ENCODE data around the gene BZW2.

BZW2 gene

DNA sequence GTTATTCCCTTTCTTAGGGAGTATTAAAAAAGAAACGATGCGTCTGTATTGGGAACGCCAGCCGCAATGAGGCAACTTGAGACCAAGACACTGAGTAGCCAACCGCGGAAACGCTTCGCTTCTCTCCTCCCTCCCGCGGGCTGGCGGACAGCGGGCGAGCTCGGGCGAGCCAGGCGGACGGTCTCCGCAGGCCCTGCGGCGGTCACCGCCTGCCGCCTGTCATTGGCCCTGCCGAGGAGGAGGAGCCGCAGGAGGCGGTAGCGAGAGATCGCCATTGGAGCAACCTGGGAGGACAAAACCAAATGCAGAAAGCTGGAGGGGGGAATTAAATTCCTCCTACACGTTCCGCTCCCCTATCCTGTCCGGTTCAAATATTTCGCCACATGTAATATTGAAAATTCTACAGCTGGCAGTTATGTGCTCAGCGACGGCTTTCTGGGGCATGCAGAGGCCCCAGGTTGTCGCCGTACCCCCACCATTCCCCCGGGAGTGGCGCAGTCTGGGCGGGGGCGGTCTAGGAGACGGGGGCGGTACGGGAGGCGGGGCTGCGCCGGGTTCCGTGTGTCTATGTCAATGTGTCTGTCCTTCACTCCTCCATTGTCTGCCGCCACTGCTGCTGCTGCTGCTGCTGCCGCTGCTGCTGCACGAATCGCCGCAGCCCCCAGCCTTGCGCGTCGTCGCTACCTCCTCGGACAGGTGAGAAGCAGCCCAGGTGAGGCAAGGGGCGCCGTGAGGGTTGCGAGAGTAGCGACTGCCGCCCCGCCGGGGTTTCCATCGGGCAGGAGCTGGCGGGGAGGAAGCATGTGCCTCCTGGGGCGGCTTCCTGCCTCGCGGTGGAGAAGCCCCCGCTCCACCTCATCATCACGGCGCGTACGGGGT lies at the start of gene BZW2, which contains the start of gene ANKMY2:
BZW2 (plus strand) TSS at position 589 of the 879 bp plus-strand sequence. CDS start 19,263 bp downstream, outside the sequence.
ANKMY2 (minus strand) TSS at position 162 of the 879 bp plus-strand sequence. CDS start 181 bp downstream, outside the sequence.
- DNase-seq = peak; percentile 92

DNA sequence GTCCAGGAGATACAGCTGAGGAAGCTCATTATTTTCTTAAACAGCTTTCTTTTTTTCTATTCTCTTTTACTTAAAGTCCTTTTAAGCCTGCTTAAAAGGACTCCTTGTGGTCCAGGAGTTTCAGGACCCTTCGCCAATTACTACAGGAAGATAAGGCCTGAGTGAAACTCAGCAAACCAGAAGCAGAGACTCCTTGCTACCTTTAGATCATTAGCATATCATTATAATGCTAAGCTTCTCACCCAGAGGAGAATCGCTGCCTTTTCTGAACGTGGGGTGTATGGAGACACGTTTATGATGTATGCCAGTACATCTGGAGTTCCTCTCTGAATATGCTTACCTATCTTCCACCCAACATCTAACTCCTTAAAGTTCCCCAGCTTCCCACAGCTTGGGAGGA lies 48.0 kb upstream of the BZW2 start:
- DNase-seq = no peak

DNA sequence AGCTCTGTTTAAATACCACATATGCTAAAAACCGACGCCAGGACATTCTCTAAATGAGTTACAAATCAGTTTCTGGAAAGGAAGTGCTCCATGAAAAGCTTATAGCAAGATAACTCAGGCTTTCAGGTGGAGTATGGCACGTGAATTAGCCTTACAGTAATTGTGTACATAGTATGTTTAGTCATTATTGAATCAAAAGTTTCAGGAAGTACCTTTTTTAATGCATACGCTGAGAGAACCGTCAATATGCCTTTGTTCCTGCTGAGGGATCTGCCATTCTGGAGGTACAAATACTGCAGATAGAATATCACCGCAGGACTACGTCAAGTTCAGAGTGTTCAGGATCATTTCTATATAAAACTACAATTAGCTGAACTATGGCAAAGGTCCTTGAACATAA lies 46.1 kb upstream of the BZW2 start:
- DNase-seq = no peak

DNA sequence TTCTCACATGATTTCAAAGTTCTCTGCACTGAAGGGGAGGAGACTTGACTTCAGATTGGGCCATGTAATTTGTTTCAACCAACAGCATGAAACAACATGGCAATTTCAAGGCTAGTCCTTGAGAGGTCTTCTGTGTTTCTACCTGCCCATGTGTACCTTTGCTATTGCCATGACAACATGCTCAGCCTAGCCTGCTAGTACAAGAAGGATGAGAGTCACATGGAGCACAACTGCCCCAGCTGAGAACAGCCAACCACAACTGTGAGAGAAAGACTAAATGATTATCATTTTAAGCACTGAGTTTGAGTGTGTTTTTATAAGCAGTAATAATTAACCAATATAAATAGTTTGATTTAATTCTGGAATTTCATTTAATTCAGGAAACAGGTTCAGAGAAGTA lies 42.3 kb upstream of the BZW2 start:
- no peak for DNase-seq

DNA sequence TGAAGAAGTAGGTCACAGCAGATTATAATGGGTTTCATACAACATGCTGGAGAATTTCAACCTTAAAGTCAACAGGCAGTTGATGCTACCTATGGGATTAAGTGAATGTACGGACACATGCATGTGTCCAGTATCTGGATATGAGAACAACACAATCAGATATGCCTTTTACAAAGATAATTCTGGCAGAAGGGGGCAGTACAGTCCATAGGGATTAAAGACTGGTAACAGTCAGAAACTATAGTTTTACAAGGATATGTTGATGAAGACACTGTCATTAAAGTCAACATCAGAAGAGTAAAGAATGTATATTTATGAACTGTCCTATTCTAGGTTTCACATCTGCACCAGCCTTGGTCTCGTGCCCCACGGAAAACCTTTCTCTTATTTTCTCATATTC lies 41.9 kb upstream of the BZW2 start:
- DNase-seq = no peak

DNA sequence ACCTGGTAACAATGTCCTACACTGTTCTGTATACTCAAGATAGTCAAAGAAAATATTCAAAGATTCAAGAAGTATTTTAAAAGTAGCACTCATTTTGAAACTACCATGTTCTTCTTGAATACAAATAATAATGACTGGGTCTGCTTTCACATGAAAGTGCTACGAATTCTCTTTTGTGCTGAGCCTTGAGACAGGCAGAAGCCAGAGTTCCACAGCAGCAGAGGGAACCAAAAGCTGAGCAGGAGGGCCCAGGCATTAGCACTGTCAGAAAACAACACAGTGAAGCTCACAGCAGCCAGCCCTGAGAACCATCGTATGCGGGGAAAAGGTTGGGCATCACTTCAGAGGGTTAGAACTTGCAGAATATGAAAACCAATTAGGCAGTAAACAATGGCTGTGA lies 39.3 kb upstream of the BZW2 start:
- no peak for DNase-seq

DNA sequence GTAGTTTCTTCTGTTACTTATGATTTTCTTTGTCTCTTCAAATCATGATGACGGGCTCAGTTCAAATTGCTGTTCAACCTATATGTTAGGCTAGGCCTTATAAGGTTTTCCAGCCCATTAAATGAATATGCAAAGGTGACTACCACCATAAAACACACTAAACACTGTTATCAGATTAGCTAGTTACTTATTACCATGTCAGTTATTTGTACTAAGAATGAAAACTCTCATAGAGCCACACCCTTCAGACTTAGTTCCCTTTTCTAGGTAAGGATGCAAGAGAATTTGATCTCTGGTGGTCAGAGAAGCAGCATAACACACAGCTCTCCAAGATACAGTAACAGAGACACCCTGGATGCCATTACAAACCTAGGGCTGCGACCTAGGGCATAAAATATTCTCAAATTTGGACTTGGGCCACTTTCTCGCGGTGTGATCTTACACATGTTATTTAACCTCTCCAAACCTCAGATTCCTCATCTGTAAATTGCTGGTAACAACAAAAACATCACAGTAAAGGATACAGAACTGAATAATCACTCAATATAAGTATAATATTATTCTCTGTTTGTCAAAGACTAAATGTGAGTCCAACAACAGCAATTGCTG lies 36.0 kb upstream of the BZW2 start:
- DNase-seq = no peak

DNA sequence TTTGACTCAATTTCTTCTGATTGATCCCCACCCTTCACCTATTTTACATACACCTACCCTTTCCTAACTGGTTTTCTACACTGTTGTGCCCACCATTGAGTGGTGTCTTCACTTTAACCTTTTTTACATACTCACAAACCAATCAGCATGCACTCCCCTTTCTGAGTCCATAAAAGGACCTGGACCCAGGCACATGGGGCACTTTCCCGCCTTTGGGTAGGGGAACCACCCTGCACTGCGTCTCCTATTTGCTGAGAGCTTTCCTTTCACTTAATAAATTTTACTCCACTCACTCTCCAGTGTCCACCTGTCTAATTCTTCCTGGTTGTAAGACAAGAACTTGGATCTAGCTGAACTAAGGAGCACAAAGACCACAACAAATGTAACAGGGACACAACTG lies 34.3 kb upstream of the BZW2 start:
- no peak for DNase-seq

DNA sequence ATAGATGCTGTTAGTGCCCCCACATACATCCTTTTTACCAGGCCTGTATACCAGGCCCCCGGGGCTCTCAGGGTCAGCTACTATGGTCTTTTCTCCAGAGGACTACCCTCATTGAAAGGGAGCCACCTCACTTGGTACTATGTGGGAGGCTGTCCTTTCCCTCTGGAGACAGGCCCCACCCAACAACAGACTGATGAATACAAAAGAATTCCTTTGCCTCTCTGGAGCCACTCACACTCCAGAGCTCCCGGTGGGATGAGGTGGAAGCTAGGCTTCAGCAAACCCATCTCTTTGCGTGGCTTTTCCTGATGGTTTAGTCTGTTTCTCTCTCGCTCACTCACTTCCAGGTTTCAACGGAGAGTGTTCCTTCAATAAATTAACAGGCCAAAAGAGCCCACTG lies 30.8 kb upstream of the BZW2 start:
- DNase-seq = no peak

DNA sequence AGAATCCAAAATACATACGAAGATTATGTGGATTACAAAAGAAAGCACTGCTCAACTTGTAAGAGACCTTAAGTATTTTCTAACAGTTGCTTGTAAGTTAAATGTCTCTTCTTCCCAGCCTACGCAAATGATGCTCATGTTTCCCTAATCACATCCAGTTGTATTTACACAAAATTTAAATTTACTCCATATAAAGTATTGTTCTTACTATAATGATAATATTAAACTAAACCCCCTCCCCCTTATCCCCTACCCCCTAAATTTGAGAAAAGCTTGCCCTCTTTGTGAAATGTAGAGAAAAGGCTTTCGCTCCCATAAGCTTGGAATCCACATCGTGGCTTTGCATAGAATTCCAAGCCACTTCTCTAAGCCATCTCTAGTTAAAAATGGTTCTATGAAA lies 29.9 kb upstream of the BZW2 start:
- DNase-seq = no peak

DNA sequence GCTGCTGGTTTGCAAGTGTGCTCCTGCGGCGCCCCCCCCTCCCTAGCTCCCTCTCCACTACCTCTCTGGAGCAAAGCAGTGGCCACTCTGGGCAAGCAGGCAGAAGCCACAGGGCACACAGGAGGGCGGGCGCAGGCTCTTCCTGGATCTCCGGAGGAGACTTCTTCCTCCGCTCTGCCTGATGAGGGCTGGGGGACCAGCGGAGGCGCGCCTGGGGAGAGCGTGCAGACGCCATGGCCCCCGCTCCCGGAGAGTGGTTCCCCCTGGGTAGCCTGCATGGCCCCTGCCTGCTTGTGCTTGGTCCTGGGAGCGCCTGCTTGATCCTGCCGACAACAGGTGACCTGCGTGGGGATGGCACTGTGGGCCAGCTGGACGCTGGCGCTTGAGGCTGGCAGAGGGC lies 29.4 kb upstream of the BZW2 start:
- DNase-seq = no peak

DNA sequence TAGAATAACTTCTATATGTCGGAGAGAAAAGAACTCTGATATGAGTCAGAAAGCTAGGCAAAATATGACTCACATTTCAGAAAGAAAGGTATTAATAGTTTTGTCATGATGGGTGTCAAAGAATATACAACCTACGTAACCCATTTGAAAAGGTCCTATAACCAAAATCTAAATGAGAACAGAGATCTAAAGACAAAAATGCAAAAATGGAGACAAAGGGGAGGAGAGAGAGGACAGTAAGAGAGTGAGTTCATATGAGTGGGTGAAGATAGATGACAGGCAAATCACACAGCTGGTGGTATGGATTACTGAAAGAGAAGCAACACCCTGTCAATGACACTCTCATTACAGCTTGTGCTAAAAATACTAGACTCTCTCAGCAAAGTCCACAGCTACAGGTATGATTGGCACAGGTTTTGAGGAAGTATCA lies 26.0 kb upstream of the BZW2 start:
- peak; percentile 19 for DNase-seq

DNA sequence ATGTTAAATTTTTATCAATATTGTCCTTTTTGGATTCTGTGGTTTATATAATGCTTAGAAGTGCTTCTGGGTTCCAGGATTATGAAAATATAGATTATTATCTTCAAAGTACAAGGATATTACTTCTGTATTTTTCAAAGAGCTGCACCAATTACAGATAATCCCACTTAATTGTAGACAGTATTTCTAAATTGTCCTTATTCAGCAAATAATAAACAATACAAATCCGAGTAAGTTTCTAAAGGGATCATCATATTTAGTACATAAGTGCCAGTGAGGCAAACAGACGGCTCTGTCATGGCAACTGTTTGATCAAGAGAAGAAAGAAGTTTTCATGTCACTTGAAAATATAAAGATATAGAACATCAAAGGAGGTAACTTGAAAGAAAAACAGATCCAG lies 19.6 kb upstream of the BZW2 start:
- DNase-seq = no peak

DNA sequence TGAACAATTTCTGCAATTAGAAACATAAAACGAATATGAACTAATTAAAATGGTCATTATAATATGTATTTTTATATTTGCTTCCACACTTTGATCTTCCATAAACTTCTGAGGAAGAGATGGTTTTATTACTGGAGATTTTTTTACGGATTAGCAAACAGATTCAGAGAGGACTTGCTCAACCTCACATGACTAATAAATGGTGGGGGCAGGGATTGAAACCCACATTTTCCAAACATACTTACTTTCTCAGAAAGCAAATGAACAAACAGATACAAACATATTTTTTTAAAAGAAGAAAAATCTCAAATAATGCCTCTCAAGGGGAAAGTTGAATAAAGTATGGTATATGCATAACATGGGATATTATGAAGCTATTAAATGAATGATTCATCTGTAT lies 18.7 kb upstream of the BZW2 start:
- DNase-seq = no peak

DNA sequence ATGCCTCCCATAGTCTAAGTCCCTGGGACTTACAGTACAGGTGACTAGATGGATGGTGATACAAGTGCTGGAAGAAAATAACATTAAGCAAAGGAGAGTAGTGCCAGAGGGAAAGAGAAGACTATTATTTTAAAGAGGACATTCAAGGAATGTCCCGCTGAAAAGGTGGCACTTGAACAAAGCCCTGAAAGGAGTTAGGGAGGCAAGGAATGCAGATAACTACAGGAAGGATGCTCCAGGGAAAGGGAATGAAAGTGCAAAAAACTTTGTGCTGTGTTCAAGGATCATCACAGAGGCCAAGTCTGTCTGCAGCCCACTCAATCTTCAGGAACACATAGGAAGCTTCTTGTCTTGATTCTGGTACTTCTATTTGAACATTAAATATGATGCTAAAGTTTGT lies 15.3 kb upstream of the BZW2 start:
- DNase-seq = no peak

DNA sequence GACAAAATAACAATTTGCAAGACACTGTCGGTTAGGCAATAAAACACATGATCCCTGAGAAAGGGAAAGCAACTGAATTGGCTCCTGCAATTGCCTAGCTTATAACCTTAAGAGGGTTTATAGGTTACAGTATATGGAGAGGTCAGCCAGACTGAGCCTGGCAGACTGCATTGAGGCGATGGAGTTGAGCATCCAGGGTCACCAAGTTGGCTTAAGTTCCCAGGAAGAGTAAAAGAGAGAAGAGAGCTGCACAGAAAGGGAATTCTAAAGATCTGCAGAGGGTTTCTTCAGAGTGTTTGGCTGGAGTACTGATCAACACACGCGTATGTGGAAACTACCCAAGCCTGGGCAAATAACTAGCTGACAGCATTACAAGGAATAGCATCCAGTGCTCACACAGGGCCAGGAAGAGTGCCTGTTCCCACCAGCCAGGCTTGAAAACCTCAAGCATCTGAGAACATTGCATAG lies 11.7 kb upstream of the BZW2 start:
- no peak for DNase-seq

DNA sequence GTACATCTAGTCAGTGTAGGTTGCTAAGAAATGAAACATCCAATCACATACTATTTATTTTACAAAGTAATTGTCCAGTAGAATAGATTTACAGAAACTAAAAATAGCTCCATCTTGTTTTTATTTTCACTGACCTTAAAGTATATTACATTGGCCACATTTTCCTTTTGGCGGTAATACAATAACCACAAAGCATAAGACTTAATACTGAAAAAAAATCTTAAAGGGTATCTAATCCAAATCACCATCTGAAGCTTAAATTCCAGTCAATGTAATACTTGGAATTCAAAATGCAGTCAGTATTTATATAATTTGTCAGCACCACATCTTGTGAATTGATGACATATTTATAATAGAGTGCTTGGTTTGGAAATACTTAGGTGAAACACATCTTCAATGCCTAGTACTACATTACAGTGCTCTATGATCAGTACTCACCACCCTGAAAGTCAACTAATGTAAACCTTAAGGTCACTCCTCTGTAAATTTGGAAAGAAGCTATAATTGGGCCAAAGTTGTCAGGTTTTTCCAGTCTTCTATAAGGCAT lies 9.4 kb upstream of the BZW2 start:
- no peak for DNase-seq

DNA sequence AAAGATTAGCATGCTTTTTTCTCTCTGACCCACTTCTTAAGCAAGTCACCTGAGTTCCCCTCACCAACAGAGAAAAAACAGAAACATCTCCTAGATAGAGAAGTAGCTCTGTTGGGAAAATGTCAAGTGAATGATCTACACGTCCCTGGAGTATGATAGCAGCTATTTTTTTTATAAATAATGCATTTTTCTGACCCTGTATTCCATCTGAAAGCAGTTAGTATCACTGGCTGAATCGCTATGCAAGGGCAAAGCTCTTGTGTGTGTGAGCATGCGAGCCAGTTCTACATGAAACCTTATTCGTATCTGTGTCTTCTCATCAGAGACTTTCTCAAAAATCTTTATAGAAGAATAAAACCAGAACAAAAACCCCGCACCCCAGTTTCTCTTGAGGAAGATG lies 8.6 kb upstream of the BZW2 start:
- DNase-seq = no peak

DNA sequence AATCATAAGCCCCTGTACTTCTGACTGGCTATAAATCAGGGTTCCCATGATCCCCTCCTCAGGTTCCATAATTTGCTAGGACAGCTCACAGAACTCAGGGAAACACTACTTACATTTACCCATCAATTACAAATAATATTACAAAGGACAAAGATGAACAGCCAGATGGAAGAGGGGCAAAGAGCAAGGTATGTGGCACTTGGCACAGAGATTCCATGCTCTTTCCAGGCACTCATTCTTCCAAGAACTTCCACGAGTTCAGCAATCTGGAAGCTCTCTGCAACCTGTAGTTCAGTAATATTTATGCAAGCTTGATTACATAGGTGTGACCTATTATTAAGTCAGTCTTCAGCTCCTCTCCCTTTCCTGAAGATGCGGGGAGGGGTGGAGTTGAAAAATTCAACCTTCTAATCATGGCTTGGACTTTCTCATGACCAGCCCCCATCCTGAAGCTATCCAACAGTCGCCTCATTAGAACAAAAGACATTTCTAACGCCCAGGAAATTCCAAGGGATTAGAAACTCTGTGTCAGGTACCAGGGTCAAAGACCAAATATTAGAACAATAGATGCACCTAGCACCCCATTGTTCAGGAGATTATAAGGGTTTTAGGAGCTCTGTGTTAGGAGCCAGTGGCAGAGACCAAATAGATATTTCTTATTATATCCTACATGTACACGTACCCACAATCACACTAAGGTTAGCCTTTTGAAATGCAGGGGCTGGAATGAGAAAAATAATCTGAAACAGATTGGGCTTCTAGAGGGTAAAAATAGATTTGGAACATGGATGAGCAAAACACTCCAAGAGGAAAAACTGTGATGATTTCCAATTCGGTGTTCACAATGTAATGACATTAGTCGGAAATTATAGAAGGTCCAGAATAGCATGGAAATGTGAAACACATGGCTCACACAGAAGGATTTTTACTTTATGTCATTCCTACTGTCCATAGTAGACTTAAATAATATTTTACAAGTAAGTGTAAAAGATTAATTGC lies 7.4 kb upstream of the BZW2 start:
- DNase-seq = no peak

DNA sequence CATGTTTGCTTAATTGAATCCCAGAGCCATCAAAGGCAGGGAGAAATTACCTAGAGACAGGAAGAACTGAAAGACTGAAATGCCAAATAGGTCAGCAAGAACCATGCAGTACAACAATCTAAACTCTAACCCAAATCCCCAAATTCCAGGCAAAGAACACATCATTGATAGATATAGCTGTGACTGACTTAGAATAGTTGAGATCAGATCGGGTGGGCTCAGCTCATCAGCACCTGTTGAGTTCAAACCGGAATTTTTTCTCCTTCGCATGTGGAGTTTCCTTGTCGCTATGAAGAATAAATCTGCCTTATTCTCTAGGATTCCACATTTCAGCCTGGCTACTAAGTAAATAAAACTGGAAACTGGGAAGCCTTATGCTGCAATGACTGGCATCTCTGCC lies 1.8 kb upstream of the BZW2 start:
- no peak for DNase-seq

DNA sequence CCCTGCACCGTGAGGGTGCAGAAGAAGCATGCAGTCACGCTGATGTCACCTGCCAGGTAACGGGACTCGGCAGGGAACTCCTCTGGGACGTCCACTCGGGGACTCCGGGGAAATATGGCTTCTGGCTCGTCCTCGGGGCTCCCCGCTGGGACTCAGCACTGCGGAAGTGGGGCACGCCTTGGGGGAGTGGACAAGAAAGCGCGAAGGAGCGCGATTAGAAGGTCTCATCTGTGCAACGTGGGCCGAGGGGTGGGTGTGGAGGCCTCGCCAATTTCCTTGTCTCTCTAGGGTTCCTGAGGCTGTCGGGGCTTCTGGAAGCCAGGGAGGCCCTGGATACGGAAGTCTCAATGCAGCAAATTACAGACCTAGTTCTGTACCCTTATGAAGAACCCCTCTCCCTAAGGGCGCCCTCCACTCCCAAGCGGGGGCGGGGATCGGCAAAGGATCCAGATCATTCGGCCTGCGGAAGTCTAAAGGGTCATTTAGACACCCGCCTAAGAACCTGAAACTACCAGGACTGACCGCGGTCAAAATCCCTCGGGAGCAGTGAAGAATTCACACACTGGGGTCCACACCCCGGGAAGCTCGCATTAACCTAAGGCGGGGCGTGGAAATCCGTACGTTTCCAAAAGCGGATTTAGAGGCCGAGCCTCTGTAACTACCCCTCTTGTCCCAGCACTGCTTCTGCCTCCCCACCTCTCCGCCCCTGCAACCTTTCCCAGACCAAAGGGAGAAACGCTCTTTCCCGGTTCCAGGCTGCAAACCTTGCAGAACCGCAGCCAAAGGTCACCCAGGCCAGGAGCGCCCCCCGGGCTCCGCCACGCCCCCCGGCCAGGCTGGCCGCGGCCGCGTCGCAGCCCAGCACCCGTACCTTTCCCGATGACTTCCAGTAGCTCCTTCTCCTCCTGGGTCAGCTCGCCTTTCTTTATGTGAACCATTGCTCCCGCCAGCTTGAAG lies 1.1 kb upstream of the BZW2 start:
- DNase-seq = peak; percentile 57

All from stimulated activated CD4-positive, alpha-beta T cell treated with anti-CD3 and anti-CD28 coated beads, Interleukin-4, amount 100 ng/mL, for 24 hours (primary cell).